22Rv1 (cell line): ENCODE data around the gene RNF113A.
"Not testable (repeated sequence)": the region's sequence is repeated elsewhere in the genome, so short reads cannot be mapped to it uniquely, and the experiment has no call there.

ENCODE experiments used
- H3K27ac ChIP-seq: fragments of 450-650 bp; 2 replicates; pipeline ENCODE4 v1.5.1; 2017
- ZFX ChIP-seq: fragments of 450-650 bp; IDR thresholded peaks from 2 replicates; pipeline ENCODE4 v1.6.1; 2017; ENCODE audit warnings: antibody characterized with exemption, borderline replicate concordance
- TF ChIP-seq, protein P1 (sequence below): fragments of 450-650 bp; IDR thresholded peaks from 2 replicates; pipeline ENCODE4 v1.5.1; 2017; ENCODE audit warnings: mild to moderate bottlenecking

The RNF113A gene

DNA sequence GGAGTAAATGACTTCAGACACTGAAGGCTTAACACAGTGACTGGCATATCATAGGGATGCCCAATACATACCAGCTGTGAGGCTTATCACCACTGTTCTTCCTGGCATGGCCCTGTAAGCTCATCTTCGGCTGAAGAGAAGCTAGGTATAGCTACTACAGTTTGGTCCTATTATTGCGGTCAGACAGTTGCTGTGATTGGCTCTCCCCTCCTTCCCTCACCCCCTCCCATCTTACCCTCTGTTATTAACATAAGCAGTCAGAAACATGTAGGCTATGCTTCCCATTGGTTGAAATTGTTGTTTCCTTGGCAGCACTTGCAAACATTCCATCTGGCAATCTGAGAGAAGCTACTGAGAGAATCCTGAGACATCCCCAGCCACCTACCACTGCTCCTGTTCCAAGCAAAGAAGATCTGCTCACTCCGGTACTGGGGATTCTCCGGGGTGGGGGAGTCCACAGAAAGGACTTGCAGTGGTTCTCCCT is 24.4 kb upstream of the RNF113A start, which contains the start of gene AKAP14:
Gene AKAP14, plus strand, starts transcription at position 51 of the 484 bp plus-strand sequence. CDS start 7,331 bp downstream, outside the sequence.
- TF ChIP-seq, protein P1, sequence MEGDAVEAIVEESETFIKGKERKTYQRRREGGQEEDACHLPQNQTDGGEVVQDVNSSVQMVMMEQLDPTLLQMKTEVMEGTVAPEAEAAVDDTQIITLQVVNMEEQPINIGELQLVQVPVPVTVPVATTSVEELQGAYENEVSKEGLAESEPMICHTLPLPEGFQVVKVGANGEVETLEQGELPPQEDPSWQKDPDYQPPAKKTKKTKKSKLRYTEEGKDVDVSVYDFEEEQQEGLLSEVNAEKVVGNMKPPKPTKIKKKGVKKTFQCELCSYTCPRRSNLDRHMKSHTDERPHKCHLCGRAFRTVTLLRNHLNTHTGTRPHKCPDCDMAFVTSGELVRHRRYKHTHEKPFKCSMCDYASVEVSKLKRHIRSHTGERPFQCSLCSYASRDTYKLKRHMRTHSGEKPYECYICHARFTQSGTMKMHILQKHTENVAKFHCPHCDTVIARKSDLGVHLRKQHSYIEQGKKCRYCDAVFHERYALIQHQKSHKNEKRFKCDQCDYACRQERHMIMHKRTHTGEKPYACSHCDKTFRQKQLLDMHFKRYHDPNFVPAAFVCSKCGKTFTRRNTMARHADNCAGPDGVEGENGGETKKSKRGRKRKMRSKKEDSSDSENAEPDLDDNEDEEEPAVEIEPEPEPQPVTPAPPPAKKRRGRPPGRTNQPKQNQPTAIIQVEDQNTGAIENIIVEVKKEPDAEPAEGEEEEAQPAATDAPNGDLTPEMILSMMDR = no peak
- TF ChIP-seq ZFX = no peak
- H3K27ac ChIP-seq = no peak within 1 kb of the TSS

DNA sequence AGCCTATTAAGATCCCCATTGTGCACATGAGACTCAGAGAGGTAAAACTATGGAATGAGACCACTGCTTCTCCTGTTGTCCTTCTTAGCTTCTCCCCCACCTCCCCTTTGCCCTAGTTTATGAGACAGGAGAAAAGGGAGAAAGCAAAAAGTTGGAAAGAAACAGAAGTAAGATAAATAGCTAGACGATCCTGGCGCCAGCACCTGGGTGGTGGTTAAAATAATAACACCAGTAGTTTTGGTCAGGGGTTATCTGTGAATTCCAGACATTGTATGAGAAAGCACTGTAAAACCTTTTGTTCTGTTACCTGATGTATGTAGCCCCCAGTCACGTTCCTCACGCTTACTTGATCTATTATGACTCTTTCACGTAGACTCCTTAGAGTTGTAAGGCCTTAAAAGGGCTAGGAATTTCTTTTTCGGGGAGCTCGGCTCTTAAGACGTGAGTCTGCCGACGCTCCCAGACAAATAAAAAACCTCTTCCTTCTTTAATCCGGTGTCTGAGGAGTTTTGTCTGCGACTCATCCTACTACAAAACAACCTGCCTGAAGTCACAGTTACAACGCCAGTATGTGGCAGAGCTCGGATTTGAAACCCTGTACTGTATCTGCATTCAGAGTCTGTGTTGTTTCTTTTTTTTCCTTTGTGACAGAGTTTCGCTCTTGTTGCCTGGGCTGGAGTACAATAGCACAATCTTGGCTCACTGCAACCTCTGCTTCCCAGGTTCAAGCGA is 20.6 kb upstream of the RNF113A start:
- H3K27ac ChIP-seq = not testable (repeated sequence)

DNA sequence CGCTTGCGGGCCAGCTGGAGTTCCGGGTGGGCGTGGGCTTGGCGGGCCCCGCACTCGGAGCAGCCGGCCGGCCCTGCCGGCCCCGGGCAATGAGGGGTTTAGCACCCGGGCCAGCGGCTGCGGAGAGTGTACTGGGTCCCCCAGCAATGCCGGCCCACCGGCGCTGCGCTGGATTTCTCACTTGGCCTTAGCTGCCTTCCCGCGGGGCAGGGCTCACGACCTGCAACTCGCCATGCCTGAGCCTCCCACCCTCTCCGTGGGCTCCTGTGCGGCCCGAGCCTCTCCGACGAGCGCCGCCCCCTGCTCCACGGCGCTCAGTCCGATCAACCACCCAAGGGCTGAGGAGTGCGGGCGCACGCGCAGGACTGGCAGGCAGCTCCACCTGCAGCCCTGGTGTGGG is 19.1 kb upstream of the RNF113A start:
- not testable (repeated sequence) for H3K27ac ChIP-seq

DNA sequence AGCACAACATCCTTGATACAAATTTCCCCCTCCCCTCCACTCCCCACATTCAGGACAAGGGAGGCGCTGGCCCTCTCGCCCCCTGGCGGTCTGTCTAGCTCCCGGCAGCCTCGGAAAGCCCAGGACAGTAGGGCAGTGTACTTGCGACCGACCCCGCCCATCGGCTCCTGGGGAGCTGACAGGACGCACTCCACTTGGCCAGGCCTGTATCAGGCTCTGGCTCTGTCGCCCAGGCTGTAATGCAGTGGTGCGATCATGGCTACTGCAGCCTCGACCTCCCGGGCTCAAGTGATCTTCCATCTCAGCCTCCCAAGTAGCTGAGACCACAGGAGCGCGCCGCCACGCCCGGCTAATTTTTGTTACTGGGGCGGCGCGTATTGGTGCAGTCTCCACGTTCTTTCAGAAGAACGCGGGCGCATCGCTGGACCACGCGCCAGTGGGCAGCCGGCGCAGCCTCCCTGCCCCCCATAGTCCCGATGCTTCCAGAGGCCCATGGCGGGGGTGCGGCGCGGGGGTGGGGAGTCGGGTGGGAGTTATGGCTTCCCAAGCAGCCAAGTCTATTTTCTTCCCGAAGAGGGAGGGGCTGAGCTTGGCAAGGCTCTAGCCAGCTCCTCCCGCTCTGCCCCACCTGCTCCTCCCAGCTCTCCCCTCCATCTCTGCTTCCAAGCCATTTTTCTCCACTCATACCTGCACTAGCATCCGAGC is 16.3 kb upstream of the RNF113A start:
- H3K27ac ChIP-seq = no peak overlapping the region
- TF ChIP-seq, protein P1 = peak; percentile 65
- no peak for TF ChIP-seq ZFX

DNA sequence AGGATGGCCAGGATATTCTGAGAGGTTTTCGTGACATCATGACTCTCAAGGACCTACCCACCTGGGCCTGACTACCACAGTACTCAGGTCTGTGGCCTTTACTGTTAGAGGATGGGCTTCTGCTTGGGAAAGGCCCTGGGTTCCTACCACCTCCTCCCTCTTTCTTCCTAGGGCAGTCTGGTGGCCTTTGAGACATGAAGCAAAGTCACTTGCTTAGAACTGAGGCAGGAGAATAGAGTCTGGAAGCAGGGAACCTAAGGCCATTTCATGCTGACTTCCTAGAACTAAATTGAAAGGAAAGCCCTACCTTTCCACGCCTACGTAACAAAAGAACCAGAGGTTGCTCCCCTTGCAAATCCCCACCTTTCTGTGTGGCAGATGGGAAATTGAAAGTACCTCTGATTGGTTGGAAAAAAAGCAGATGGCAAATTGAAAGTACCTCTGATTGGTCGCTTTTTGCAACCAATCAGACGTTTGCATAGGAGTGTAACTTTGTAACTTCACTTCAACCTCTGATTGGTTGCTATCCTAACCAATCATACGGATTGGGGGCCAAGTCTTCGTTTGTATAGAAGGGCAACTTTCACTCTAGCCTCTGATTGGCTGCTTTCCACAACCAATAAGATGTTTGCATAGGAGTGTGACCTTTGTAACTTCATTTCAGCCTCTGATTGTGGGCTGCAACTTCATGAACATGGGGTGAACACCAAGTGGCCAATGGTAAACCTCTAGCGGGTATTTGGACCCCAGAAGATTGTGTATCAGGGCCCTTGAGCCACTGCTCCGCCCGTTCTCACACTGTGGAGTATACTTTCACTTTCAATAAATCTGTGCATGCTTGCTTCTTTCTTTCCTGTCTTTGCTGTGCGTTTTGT is 14.3 kb upstream of the RNF113A start:
- no peak for TF ChIP-seq ZFX
- TF ChIP-seq, protein P1 = no peak
- no peak overlapping the region for H3K27ac ChIP-seq

DNA sequence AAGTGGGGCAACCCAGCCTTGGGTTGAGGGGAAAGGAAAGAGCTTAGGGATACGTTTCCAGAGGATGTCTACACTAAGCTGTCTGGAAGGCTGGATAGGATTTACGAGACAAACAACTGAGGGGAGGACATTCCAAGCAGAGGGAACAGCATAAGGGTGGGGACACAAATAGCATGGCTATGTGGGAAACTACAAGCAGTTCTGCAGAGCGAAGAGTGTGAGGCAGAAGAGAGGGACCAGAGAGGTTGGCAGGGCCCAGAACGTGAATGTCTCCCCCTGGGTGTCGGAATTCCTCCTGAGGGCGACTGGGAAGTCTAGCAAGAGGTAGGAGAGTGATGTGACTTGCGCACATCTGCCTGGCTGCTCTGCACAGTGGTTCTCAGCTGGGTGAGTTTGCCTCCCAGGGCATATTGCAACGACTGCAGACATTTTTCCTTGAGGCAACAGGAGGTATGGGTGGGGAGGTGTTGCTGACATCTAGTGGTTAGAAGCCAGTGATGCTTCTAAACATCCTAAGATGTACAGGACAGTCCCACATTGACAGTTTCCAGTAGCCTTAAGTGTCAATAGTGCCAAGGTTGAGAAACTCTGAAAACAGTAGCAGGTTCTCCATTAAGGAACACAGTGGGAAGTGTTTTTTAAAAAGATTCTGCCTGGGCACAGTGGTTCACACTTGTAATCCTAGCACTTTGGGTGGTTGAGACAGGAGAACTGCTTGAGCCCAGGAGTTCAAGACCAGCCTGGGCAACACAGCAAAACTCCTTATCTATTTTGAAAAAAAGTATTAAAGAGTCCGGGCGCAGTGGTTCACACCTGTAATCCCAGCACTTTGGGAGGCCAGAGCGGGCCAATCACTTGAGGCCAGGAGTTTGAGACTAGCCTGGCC is 9.3 kb upstream of the RNF113A start:
- H3K27ac ChIP-seq = no peak overlapping the region

DNA sequence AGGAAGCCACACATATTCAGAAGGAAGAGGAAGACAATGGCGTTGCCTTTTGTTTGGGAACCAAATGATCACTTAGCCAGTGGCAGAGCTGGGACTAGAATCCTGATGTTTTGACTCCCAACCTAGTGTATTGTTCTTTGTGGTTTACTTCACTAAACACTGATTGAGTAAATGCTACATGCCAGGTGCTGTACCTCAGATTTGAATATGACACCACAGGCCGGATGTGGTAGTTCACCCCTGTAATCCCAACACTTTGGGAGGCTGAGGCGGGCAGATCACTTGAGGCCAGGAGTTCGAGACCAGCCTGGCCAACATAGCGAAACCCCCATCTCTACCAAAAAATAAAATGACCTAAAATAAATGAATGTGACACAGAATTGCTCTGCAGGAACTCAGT is 8.5 kb upstream of the RNF113A start:
- TF ChIP-seq, protein P1 = no peak
- no peak for TF ChIP-seq ZFX
- H3K27ac ChIP-seq = no peak overlapping the region

More for the DNA sequence above, 9.3 kb upstream of the RNF113A start:
- TF ChIP-seq, protein P1 = peak; percentile 70
- TF ChIP-seq ZFX = no peak
